NB4 (cell line): ENCODE data around the gene RGS7BP.

Experiments
- DNase-seq: peaks from one replicate; pipeline ENCODE4 v3.0.0; 2010; ENCODE audit warnings: low read depth
- H3K4me3 ChIP-seq: one replicate; pipeline ENCODE4 v1.5.1; 2011; ENCODE audit warnings: mild to moderate bottlenecking, low read depth, low read length, moderate library complexity
- CTCF ChIP-seq: IDR thresholded peaks from one replicate; pipeline ENCODE4 v1.5.1; 2012; ENCODE audit warnings: low read depth, low read length
- MAX ChIP-seq: IDR thresholded peaks from 2 replicates; pipeline ENCODE4 v1.6.1; 2011; ENCODE audit warnings: low read depth, low read length
- MYC ChIP-seq: IDR thresholded peaks from 2 replicates; pipeline ENCODE4 v1.6.1; 2011; ENCODE audit warnings: low read depth, low read length
- POLR2A ChIP-seq: IDR thresholded peaks from 2 replicates; pipeline ENCODE4 v1.6.1; 2011; ENCODE audit warnings: mild to moderate bottlenecking; ENCODE audit not compliant: insufficient read length; ENCODE audit errors: extremely low read depth

The RGS7BP gene

GRCh38 chr5:64615895-64616294 is 110.1 kb downstream of the RGS7BP start:
- H3K4me3 ChIP-seq, result no peak overlapping the region
- no peak for DNase-seq
- TF ChIP-seq CTCF, result no peak
- no peak for TF ChIP-seq MAX
- no peak for TF ChIP-seq POLR2A
- no peak for TF ChIP-seq MYC

GRCh38 chr5:64619609-64620008 is 113.8 kb downstream of the RGS7BP start:
- H3K4me3 ChIP-seq, result no peak overlapping the region
- TF ChIP-seq MYC, result no peak
- no peak for TF ChIP-seq POLR2A
- TF ChIP-seq MAX, result no peak
- no peak for TF ChIP-seq CTCF
- no peak for DNase-seq

GRCh38 chr5:64622991-64623390 is 117.2 kb downstream of the RGS7BP start:
- no peak for DNase-seq
- TF ChIP-seq MAX (no peak), MYC (no peak), POLR2A (no peak), CTCF (no peak)
- H3K4me3 ChIP-seq, result no peak overlapping the region

GRCh38 chr5:64625678-64626077 is 119.9 kb downstream of the RGS7BP start:
- no peak overlapping the region for H3K4me3 ChIP-seq
- TF ChIP-seq CTCF (no peak), MAX (no peak), POLR2A (no peak), MYC (no peak)
- DNase-seq, result no peak

- H3K4me3 ChIP-seq, result no peak overlapping the region
- no peak for TF ChIP-seq CTCF
- DNase-seq, result no peak
These were observed 123.1 kb downstream of the RGS7BP start for GRCh38 chr5:64628901-64629300.

- H3K4me3 ChIP-seq, result no peak overlapping the region
- no peak for DNase-seq
- TF ChIP-seq POLR2A (no peak), MYC (no peak), CTCF (no peak), MAX (no peak)
These were observed 124.0 kb downstream of the RGS7BP start for GRCh38 chr5:64629841-64630240.
